HG03558 (cell line): ENCODE data around the gene SMAP1.

ENCODE experiments used
- ATAC-seq: cut with Tn5 transposase; IDR thresholded peaks from one replicate; pipeline ENCODE4 v1.9.1; 2021; ENCODE audit warnings: moderate number of reproducible peaks; ENCODE audit not compliant: unreplicated experiment; ENCODE audit errors: extremely low read depth

Gene SMAP1

DNA sequence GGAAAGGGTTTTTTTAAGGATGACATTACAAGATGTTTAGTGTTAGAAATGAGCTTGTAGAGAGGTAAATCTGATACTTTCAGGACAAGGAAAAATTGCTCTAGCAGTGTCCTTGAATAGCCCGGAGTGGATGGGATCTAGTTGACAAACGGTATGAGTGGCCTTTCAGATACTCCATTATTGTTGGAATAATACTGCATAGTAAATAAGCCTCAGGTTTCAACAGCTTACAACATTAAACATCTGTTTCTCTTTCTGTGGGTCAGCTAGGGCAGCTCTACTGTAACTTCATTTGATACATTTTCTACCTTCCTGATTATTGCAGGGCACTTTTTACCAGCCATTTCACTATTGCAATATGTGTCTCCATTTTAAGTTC lies 171.2 kb downstream of the SMAP1 start:
- ATAC-seq: no peak

DNA sequence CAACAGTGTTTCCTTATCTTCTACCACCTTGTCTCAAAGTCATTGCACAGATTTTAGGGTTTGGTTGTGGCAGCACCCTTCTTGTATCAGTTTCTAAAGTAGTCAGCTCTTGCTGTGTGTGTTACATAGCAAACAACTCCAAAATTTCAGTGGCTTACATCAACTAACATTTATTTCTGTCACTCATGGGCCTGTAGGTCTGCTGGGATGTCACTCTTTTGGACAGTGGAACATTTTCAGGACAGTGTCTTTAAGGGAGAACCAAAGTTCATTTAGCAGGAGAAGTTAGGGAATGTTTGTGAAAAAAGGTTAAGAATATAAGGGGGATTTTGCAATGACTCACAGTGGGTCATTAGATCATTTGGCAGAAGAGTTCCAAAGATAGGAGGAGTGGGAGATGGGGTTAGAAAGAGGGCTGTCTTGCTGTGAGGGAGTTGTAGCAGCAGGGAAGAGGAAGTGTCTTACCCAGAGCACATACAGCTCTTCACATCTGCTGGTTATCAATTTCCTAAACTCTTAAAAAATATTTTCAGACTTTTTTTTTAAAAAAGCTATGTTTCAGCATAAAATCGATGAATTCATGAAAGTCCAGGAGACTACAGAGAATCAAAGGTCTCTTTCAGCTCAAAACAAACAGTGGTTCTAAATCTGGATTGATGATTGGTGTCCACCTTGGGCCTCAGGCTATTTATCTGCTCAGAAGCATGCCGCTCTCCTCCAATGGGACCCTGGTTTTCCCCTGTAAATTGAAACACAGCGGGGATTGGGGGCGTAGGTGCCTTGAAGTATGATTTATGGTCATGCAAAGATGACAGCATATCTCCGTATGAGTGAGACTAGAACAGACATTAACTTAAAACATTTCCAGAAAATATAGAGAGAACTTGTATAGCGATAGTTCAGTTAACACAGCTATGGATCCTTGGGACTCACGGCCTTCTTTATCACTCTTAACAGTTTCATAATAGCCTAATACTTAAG lies 171.9 kb downstream of the SMAP1 start:
- ATAC-seq: no peak

- no peak for ATAC-seq
These were observed 173.4 kb downstream of the SMAP1 start for GRCh38 chr6:70841112-70841511.

- no peak for ATAC-seq
These were observed 174.9 kb downstream of the SMAP1 start for GRCh38 chr6:70842541-70842940.

- no peak for ATAC-seq
These were observed 175.7 kb downstream of the SMAP1 start for GRCh38 chr6:70843328-70843918.

GRCh38 chr6:70844301-70844700 lies 176.6 kb downstream of the SMAP1 start:
- no peak for ATAC-seq

- ATAC-seq: no peak
These were observed 178.6 kb downstream of the SMAP1 start for GRCh38 chr6:70846207-70846835.

DNA sequence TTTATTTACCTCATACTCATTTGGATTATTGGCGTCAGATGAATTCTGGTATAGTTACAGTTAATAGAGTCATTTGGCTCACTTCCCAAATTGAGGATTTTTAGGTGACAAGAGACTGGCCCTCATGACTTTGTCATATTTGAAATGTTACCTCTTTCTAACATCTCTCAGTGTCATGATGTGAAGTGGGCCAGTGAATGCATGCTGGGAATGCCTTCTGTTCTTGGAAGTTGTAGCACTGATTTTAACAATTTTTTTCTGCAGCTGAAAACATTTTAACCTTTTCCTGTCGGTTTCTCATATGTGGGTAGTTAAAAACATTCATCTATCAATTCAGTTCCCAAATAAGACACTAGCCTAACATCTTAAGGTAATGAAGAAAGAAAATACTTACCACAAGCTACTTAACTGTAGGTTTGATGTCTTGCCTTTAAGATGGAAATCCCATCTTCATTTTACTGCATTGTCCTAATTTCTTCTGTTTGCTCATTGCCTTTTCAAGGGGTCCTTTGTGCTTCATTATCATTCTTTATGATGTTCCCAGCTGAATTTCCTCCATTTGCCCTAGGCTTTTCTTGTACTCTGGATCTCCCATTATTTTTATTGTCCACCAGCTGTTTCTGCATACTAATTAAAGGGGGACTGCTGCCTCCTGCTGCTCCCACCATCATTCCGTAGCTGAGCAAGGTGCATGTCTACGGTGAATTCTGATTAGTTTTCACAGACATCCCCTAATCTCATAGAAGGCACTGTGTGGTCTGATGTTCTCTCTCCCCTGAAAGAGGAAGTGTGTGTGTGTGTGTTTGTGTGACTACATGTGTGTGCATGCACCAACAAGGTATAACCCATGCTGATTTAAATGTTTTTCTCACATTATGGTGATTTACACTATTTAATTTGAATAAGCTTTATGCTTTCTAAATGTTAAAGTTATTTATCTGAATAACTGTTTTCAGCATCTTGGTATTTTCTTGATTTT lies 179.7 kb downstream of the SMAP1 start:
- ATAC-seq: no peak

- ATAC-seq: no peak
These were observed 181.8 kb downstream of the SMAP1 start for GRCh38 chr6:70849348-70850069.

DNA sequence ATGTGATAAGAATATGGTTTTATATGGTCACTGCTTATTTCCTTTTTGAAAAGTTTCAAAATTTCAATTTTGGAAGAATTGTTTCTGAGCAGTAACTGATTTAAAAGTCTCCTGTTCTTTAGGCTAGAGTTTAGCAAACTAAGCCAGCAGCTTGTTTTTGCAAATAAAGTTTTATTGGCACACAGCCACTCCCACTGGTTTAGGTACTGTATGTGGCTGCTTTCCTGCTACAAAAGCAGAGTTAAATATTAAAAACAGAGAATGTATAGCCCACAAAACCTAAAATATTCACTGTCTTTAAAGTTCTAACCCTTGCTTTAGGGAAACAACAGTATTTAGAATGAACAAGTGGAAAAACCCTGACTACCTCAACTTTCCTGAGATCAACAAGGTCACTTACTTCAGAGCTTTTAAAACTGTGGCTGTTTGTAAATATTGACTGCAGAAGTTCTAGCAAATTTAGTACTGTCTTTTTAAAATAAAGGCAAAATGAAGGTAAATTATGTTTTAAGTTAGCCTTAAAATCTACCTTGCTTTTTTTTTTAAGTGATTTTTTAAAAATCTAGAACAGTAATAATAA lies 185.1 kb downstream of the SMAP1 start:
- no peak for ATAC-seq

- peak; percentile 99 for ATAC-seq
These were observed 189.8 kb downstream of the SMAP1 start for GRCh38 chr6:70857387-70858077.

DNA sequence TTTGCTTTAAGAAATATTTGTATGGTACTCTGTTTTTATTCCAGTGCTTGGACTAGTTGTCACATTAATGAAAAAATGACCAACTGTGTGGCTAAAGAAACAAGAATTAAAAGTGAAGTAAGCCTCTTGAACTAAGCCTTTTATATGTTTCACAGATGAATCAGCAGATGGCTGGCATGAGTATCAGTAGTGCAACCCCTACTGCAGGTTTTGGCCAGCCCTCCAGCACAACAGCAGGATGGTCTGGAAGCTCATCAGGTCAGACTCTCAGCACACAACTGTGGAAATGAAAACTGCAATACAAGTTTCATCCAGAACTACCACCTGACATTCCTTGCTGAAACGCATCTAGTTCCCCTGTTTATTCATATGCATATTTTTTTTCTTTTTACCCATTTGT lies 192.4 kb downstream of the SMAP1 start:
- no peak for ATAC-seq

GRCh38 chr6:70860920-70861319 lies 193.2 kb downstream of the SMAP1 start:
- ATAC-seq: no peak

DNA sequence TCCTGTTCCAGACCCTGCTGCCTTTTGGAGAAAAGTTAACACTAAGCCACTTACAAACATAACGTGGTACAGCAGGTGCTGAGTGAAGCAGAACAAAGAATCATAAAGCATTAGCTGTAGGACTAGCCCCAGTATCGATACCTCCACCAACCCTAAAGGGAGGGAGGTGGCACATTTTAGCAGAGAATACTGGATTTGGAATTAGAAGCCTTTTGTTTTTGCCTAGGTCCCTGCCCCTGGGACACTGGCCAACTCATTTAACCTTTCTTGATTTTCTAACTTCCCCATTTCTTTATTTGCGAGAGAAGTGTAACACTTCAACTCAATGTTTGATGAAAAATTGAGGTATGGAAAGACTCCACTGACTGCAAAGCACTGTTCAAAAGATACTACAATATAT lies 195.7 kb downstream of the SMAP1 start:
- no peak for ATAC-seq

GRCh38 chr6:70864401-70864800 lies 196.7 kb downstream of the SMAP1 start:
- no peak for ATAC-seq

DNA sequence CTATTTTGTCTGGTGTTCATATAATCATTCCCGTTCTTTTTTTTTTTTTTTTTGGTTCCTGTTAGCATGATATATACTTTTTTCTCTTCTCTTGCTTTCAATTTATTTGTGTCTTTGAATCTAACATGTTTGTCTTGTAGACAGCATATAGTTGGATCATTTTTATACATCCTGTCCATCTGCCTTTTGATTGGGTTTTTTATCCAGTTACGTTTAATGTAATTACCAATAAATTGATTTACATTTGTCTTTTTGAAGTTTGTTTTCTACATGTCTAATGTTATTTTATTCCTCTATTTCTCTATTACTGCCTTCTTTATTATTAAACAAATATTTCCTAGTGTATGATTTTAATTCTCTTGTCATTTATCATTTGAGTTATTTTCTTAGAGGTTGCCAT lies 204.8 kb downstream of the SMAP1 start:
- ATAC-seq: no peak

- ATAC-seq: no peak
These were observed 206.7 kb downstream of the SMAP1 start for GRCh38 chr6:70874181-70874913.

DNA sequence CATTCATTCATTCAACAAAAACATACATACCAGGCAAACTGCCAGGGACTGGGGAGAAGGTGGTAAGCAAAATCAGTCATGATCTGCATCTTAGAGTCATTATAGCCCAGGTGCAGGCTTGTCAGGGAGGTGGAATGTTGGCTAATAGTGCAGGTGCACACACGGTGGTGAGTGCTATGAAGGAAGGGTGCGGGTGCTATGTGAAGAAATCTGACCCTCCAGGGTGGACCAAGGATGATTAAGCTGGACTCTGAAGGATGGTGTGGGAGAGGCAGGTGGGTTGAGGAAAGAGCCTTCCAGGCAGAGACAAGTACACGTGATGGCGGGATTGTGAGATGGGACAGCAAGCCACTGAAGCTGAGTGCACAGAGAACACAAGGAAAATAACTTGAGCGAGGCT lies 211.8 kb downstream of the SMAP1 start:
- ATAC-seq: no peak
